K562 (cell line): ENCODE results near the gene SLC30A10. TPM values are rescaled to one million over a fixed set of nuclear protein-coding genes. Genes with fewer than 3 reads are reported as not detected.

Experiments
- ATAC-seq: fragments of 200-7000 bp; cut with Tn5 transposase; 3 replicates; pipeline ENCODE4 v1.9.1; 2020; ENCODE audit warnings: moderate library complexity
- BruUV-seq: library from RNA; stranded (reverse); fragments of 400-500 nt; replicated peaks from 2 replicates; lab custom pipeline; 2021; lab: Mats Ljungman, UMichigan
- CTCF ChIA-PET: fragments of 300-600 bp; formaldehyde crosslinking; extraction: SDS; loops from one replicate; lab custom pipeline; 2021; ENCODE audit warnings: low intra/inter-chr PET ratio; lab: Yijun Ruan, JAX
- POLR2A ChIA-PET: fragments of 300-600, 350-650 bp; sonication (Branson Sonifier 250); formaldehyde crosslinking; extraction: SDS; loops from one replicate; lab custom pipeline; 2021; ENCODE audit warnings: antibody characterized with exemption, inconsistent platforms; lab: Yijun Ruan, JAX
- DNase-seq, 4 experiments: peaks; one replicate each; pipeline versions ENCODE4 v3.0.0 to v3.0.0-alpha.2; 2011 to 2018; ENCODE audit warnings: low spot score in 3 of 4, mixed read lengths in 3 of 4; ENCODE audit errors: extremely low read depth in 1 of 4
- FAIRE-seq: peaks from 2 replicates; lab custom pipeline; 2011; peaks lifted over from hg19 to GRCh38; lab: Jason Lieb, UNC
- H2AFZ ChIP-seq: 2 replicates; pipeline ENCODE4 v1.6.0; 2011; ENCODE audit warnings: low read depth, low read length, control low read depth, inconsistent platforms
- H3K27ac ChIP-seq: fragments of 200-600 bp; 3 replicates; pipeline ENCODE4 v1.8.0; 2011; ENCODE audit warnings: low read depth, mild to moderate bottlenecking, control low read depth, inconsistent platforms, low read length, moderate library complexity, mixed read lengths; ENCODE audit errors: extremely low read depth
- H3K27me3 ChIP-seq, 2 experiments: fragments of 300-600 bp in 1 of 2; 2 replicates in 1 of 2; 3 replicates in 1 of 2; pipeline versions ENCODE4 v1.6.0 to v1.8.0; 2011; ENCODE audit warnings: inconsistent platforms in 2 of 2, low read length in 2 of 2, mild to moderate bottlenecking in 1 of 2, mixed read lengths in 1 of 2, moderate library complexity in 1 of 2; ENCODE audit not compliant: control insufficient read depth in 2 of 2, insufficient read depth in 2 of 2
- H3K36me3 ChIP-seq: fragments of 300-600 bp; 3 replicates; pipeline ENCODE4 v1.8.0; 2011; ENCODE audit warnings: mild to moderate bottlenecking, low read length, inconsistent platforms; ENCODE audit not compliant: control insufficient read depth, insufficient read depth
- H3K4me1 ChIP-seq, 2 experiments: fragments of 200-600 bp in 1 of 2; replicated peaks in 1 of 2; 2 replicates in 1 of 2; 3 replicates in 1 of 2; pipeline versions ENCODE4 v1.5.1 to v1.8.0; 2011; ENCODE audit warnings: inconsistent platforms in 2 of 2, low read length in 2 of 2, mild to moderate bottlenecking in 1 of 2, mixed read lengths in 1 of 2, moderate library complexity in 1 of 2; ENCODE audit not compliant: control insufficient read depth in 2 of 2, insufficient read depth in 2 of 2
- H3K4me2 ChIP-seq: 2 replicates; pipeline ENCODE4 v1.6.1; 2011; ENCODE audit warnings: low read length, control low read depth, inconsistent platforms, mixed read lengths; ENCODE audit not compliant: insufficient read depth
- H3K4me3 ChIP-seq: fragments of 200-600 bp; sonication (generic), shearing (Covaris generic); 2 replicates; pipeline ENCODE4 v1.5.1; 2016; ENCODE audit warnings: control low read depth, inconsistent platforms
- H3K79me2 ChIP-seq: fragments of 200-600 bp; 3 replicates; pipeline ENCODE4 v1.8.0; 2011; ENCODE audit warnings: low read length, inconsistent platforms; ENCODE audit not compliant: control insufficient read depth, insufficient read depth
- H3K9ac ChIP-seq, 2 experiments: 2 replicates each; pipeline versions ENCODE4 v1.6.0 to v1.6.1; 2011; ENCODE audit warnings: low read depth in 2 of 2, low read length in 2 of 2, control low read depth in 1 of 2, inconsistent platforms in 1 of 2, mild to moderate bottlenecking in 1 of 2, mixed read lengths in 1 of 2; ENCODE audit not compliant: insufficient read depth in 1 of 2
- H3K9me1 ChIP-seq: one replicate; pipeline ENCODE4 v1.6.0; 2011; ENCODE audit warnings: inconsistent platforms, mild to moderate bottlenecking, low read length, moderate library complexity; ENCODE audit not compliant: control insufficient read depth, insufficient read depth
- H3K9me3 ChIP-seq: replicated peaks from 2 replicates; pipeline ENCODE4 v1.5.1; 2011; ENCODE audit warnings: low read depth, low read length, inconsistent platforms; ENCODE audit not compliant: control insufficient read depth, insufficient read depth
- H4K20me1 ChIP-seq: replicated peaks from 2 replicates; pipeline ENCODE4 v1.6.1; 2011; ENCODE audit warnings: low read length, inconsistent platforms, mixed read lengths; ENCODE audit not compliant: control insufficient read depth, insufficient read depth
- ESRRA ChIP-seq: fragments of 450-650 bp; IDR thresholded peaks from 2 replicates; pipeline ENCODE4 v1.6.1; 2014; ENCODE audit warnings: low read depth, mild to moderate bottlenecking, moderate library complexity, borderline replicate concordance
- L3MBTL2 ChIP-seq: fragments of 450-650 bp; IDR thresholded peaks from 2 replicates; pipeline ENCODE4 v1.6.1; 2016; ENCODE audit warnings: mild to moderate bottlenecking, moderate library complexity
- NR2C1 ChIP-seq, 2 experiments: fragments of 450-650 bp; IDR thresholded peaks; 2 replicates each; pipeline ENCODE4 v1.6.1; 2017; ENCODE audit warnings: mild to moderate bottlenecking in 2 of 2, antibody characterized with exemption in 1 of 2, inconsistent platforms in 1 of 2, missing compliant biosample characterization in 1 of 2, missing genetic modification characterization in 1 of 2
- RCOR1 ChIP-seq, 2 experiments: IDR thresholded peaks; 2 replicates each; pipeline ENCODE4 v1.6.1; 2012; ENCODE audit warnings: low read depth in 2 of 2, low read length in 2 of 2, borderline replicate concordance in 1 of 2, improper control_type of control experiment in 1 of 2
- XRCC3 ChIP-seq: fragments of 450-650 bp; IDR thresholded peaks from 2 replicates; pipeline ENCODE4 v1.6.1; 2017; ENCODE audit warnings: mild to moderate bottlenecking, moderate library complexity
- ZNF311 ChIP-seq: fragments of 250-450 bp; sonication (Bioruptor Pico); IDR thresholded peaks from 2 replicates; pipeline ENCODE4 v1.4.0; 2020; ENCODE audit warnings: mild to moderate bottlenecking, moderate library complexity
- WGBS: fragments of 100-300 bp; shearing (Covaris generic); methylation state at CpG from one replicate; pipeline ENCODE4 v1.1.6; 2016; ENCODE audit warnings: low coverage, mixed read lengths; ENCODE audit not compliant: insufficient coverage; ENCODE audit errors: missing lambda C conversion rate; 5-methylcytosine and 5-hydroxymethylcytosine counted together
- in situ Hi-C: fragments of 300-500 bp; cut with MboI; formaldehyde crosslinking; loops from 4 replicates; pipeline ENCODE4 v1.15.0; 2018; ENCODE audit warnings: inconsistent platforms, mixed read lengths
- intact Hi-C: fragments of 100-400 bp; cut with micrococcal nuclease; formaldehyde crosslinking; loops from 2 replicates; pipeline ENCODE4 v1.14.2; 2022
- polyA plus RNA-seq, 8 experiments: library from polyadenylated mRNA; depleted of rRNA in 4 of 8; stranded (reverse) in 5 of 8; unstranded in 3 of 8; fragments of >200 nt; fragmentation: Nextera tagmentation in 2 of 8; fragmentation: Illumina TruSeq in 1 of 8; extraction: Ambion mirVana in 2 of 8; extraction: Trizol in 1 of 8; gene quantifications; 2 replicates each; pipeline versions ENCODE4 v1.2.1 to v1.2.3, GENCODE V29; 2011 to 2014; ENCODE audit warnings: inconsistent platforms in 1 of 8, missing spikeins in 1 of 8
- total RNA-seq, 7 experiments: library from RNA; depleted of rRNA in 6 of 7; stranded (reverse); fragments of >200 nt in 6 of 7; fragmentation: Illumina TruSeq in 2 of 7; extraction: Trizol in 2 of 7; gene quantifications; 2 replicates each; pipeline versions ENCODE4 v1.2.1 to v1.2.3, GENCODE V29; 2011 to 2021; ENCODE audit warnings: low replicate concordance in 1 of 7
- TF ChIP-seq, protein P1 (sequence below), 2 experiments: fragments of 450-650 bp; formaldehyde crosslinking in 1 of 2; IDR thresholded peaks; 2 replicates each; pipeline versions ENCODE4 v1.4.0 to v1.6.1; 2014 to 2020; ENCODE audit warnings: mild to moderate bottlenecking in 2 of 2, borderline replicate concordance in 1 of 2, low read depth in 1 of 2
- TF ChIP-seq, protein P2 (sequence below): sonication (generic); formaldehyde crosslinking; IDR thresholded peaks from 2 replicates; pipeline ENCODE4 v1.8.0; 2022; ENCODE audit warnings: missing genetic modification reagents, mild to moderate bottlenecking, borderline replicate concordance
- TF ChIP-seq, protein P3 (sequence below): sonication (generic); formaldehyde crosslinking; IDR thresholded peaks from 2 replicates; pipeline ENCODE4 v1.9.0; 2022; ENCODE audit warnings: mild to moderate bottlenecking, missing genetic modification reagents

Gene SLC30A10
- total and polyA plus RNA-seq, 9 of the 15 experiments (the other 6 are each of a cell fraction or from before 2014, with no cell fraction given), result 2.6 to 11.3 (median 7.1) TPM

DNA sequence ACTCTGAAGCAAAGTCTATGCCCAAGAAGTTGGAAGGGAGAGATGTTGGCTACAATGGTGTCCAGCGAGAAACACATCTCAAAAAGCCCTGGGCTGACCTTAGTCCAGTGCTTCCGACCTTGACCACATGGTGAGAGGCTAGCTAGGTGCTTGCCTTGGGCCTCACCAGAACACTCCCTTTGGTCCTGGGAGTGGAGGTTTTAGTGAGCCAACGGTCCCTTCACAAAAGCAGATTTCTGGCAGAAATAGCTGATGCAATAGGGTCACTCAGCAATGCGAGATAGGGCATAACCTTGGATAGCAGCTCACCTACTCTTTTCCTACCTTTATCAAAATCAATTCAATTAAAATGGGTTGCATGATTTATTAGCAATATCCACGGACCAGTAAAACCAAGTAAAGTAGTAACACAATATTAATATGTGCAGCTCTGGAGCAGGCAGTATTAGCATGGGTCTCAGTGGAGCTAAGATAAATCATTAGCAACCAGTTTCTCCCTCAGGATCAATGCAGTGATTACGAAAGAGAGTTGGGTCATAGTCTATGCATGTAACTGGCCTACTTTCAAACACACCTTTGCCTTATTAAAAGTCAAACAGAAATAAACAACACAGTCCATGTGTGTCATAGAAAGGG is 1.9 kb downstream of the SLC30A10 start:
- 35% methylated on average over 6 of the region's 6 CpGs for WGBS
- no peaks in the 10 kb centered on the region for H3K9me3 ChIP-seq
- peak overlapping the region; percentile 76; the same call in 2 of the 3 replicates for H3K27ac ChIP-seq
- no TSS peak for BruUV-seq
- H3K27me3 ChIP-seq, result no peaks in the 10 kb centered on the region
- peak overlapping the region; percentile 86 for H3K4me2 ChIP-seq
- in situ Hi-C loops, result no loop called here
- ATAC-seq (peak; percentile 19), DNase-seq (peak; percentile 38 to 57 (median 42)), FAIRE-seq (peak; percentile 56)
- H2AFZ ChIP-seq, result peak overlapping the region; percentile 65
- peaks cover 31% of the 10 kb centered on the region for H3K36me3 ChIP-seq
- H3K9me1 ChIP-seq, result peaks cover 2% of the 10 kb centered on the region
- H3K79me2 ChIP-seq, result peaks cover 53% of the 10 kb centered on the region
- H3K9ac ChIP-seq, result peak overlapping the region; percentile 79 to 83
- ChIA-PET POLR2A (interaction anchor here (0.7 to 3.9 kb wide), 7 partner anchors 9 to 498 kb away, joined by 3 to 21 read pairs (median 4); no protein-coding TSS in a partner anchor), CTCF (no interaction called here)
- H3K4me3 ChIP-seq, result peak overlapping the region; percentile 66
- intact Hi-C loops, result loop anchor here (2.0 to 5.0 kb wide), 3 partner anchors 20 to 166 kb away; partner anchors contain the start of gene IARS2
- H3K4me1 ChIP-seq, result peaks cover 25 to 29% of the 10 kb centered on the region in 2 experiments; a peak in 4 of 5 replicates
- no peaks in the 10 kb centered on the region for H4K20me1 ChIP-seq
- TF ChIP-seq L3MBTL2 (0 out of 2 replicates have a peak, but pooled peaks have one; percentile 42), RCOR1 (IDR thresholded peaks at IDR 0.05; ENCODE audit: borderline replicate concordance in 1 of 2, low read depth in 2 of 2, low read length in 2 of 2) (0 out of 4 replicates have a peak, but pooled peaks of 1 of the 2 experiments have one; percentile 38), XRCC3 (no peak), NR2C1 (IDR thresholded peaks at IDR 0.05) (no peak; the same call in 1 of the 2 replicates), NR2C1 (tag; IDR thresholded peaks at IDR 0.05) (peak; percentile 31), ZNF311 (CRISPR knock-in tag) (0 out of 2 replicates have a peak, but pooled peaks have one; percentile 29), ESRRA (peak; percentile 90)
- TF ChIP-seq, protein P1, sequence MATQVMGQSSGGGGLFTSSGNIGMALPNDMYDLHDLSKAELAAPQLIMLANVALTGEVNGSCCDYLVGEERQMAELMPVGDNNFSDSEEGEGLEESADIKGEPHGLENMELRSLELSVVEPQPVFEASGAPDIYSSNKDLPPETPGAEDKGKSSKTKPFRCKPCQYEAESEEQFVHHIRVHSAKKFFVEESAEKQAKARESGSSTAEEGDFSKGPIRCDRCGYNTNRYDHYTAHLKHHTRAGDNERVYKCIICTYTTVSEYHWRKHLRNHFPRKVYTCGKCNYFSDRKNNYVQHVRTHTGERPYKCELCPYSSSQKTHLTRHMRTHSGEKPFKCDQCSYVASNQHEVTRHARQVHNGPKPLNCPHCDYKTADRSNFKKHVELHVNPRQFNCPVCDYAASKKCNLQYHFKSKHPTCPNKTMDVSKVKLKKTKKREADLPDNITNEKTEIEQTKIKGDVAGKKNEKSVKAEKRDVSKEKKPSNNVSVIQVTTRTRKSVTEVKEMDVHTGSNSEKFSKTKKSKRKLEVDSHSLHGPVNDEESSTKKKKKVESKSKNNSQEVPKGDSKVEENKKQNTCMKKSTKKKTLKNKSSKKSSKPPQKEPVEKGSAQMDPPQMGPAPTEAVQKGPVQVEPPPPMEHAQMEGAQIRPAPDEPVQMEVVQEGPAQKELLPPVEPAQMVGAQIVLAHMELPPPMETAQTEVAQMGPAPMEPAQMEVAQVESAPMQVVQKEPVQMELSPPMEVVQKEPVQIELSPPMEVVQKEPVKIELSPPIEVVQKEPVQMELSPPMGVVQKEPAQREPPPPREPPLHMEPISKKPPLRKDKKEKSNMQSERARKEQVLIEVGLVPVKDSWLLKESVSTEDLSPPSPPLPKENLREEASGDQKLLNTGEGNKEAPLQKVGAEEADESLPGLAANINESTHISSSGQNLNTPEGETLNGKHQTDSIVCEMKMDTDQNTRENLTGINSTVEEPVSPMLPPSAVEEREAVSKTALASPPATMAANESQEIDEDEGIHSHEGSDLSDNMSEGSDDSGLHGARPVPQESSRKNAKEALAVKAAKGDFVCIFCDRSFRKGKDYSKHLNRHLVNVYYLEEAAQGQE (IDR thresholded peaks at IDR 0.05; ENCODE audit: borderline replicate concordance), result peak; percentile 44; the same call in 1 of the 2 replicates
- TF ChIP-seq, protein P1 (CRISPR knock-in tag; IDR thresholded peaks at IDR 0.05; ENCODE audit: low read depth), result no peak
- TF ChIP-seq, protein P2, sequence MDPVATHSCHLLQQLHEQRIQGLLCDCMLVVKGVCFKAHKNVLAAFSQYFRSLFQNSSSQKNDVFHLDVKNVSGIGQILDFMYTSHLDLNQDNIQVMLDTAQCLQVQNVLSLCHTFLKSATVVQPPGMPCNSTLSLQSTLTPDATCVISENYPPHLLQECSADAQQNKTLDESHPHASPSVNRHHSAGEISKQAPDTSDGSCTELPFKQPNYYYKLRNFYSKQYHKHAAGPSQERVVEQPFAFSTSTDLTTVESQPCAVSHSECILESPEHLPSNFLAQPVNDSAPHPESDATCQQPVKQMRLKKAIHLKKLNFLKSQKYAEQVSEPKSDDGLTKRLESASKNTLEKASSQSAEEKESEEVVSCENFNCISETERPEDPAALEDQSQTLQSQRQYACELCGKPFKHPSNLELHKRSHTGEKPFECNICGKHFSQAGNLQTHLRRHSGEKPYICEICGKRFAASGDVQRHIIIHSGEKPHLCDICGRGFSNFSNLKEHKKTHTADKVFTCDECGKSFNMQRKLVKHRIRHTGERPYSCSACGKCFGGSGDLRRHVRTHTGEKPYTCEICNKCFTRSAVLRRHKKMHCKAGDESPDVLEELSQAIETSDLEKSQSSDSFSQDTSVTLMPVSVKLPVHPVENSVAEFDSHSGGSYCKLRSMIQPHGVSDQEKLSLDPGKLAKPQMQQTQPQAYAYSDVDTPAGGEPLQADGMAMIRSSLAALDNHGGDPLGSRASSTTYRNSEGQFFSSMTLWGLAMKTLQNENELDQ (CRISPR knock-in tag), result 0 out of 2 replicates have a peak, but pooled peaks have one; percentile 45
- TF ChIP-seq, protein P3, sequence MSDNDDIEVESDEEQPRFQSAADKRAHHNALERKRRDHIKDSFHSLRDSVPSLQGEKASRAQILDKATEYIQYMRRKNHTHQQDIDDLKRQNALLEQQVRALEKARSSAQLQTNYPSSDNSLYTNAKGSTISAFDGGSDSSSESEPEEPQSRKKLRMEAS, result no peak
